Bronchial epithelial cell (primary cell): ENCODE results near the gene CFTR. TPM values are rescaled to one million over a fixed set of nuclear protein-coding genes. Genes with fewer than 3 reads are reported as not detected.

ENCODE experiments used
- DNase-seq: peaks from one replicate; pipeline ENCODE4 v3.0.0-alpha.2; 2010; ENCODE audit warnings: low read depth
- FAIRE-seq: peaks from 2 replicates; lab custom pipeline; 2011; peaks lifted over from hg19 to GRCh38; lab: Jason Lieb, UNC
- H3K27me3 ChIP-seq: 2 replicates; pipeline ENCODE4 v1.5.1; 2011; ENCODE audit warnings: low read length; ENCODE audit not compliant: control insufficient read depth, insufficient read depth
- H3K36me3 ChIP-seq: 2 replicates; pipeline ENCODE4 v1.5.1; 2011; ENCODE audit warnings: low read length; ENCODE audit not compliant: control insufficient read depth, insufficient read depth
- H3K4me3 ChIP-seq: 2 replicates; pipeline ENCODE4 v1.5.1; 2011; ENCODE audit warnings: mild to moderate bottlenecking, low read depth, low read length, control low read depth
- CTCF ChIP-seq: IDR thresholded peaks from 2 replicates; pipeline ENCODE4 v1.5.1; 2011; ENCODE audit warnings: mild to moderate bottlenecking, moderate library complexity, low read length, control low read depth, inconsistent platforms; ENCODE audit not compliant: insufficient read depth, severe bottlenecking
- total RNA-seq: library from RNA; depleted of rRNA; stranded (reverse); fragments of >200 nt; gene quantifications from 2 replicates; pipeline ENCODE4 v1.2.1, GENCODE V29; 2014

Gene CFTR
- total RNA-seq, 1 donor from 2014 or later, result under 0.01 TPM

- FAIRE-seq (no peak), DNase-seq (peak; percentile 25)
- TF ChIP-seq CTCF, result no peak
- no peaks in the 10 kb centered on the region for H3K27me3 ChIP-seq
- no peak overlapping the region for H3K4me3 ChIP-seq
- H3K36me3 ChIP-seq, result no peaks in the 10 kb centered on the region
Observed at GRCh38 chr7:117654780-117655179, 175.0 kb downstream of the CFTR start.

- no peaks in the 10 kb centered on the region for H3K36me3 ChIP-seq
- H3K4me3 ChIP-seq, result no peak overlapping the region
- TF ChIP-seq CTCF, result no peak
- H3K27me3 ChIP-seq, result no peaks in the 10 kb centered on the region
- DNase-seq (no peak), FAIRE-seq (no peak)
Observed at GRCh38 chr7:117656806-117657205, 177.0 kb downstream of the CFTR start.

- no peak for FAIRE-seq
- Histone ChIP-seq H3K4me3 (no peak overlapping the region), H3K36me3 (no peaks in the 10 kb centered on the region), H3K27me3 (no peaks in the 10 kb centered on the region)
- DNase-seq, result no peak
- TF ChIP-seq CTCF, result no peak
Observed at GRCh38 chr7:117659531-117660011, 179.7 kb downstream of the CFTR start.

- FAIRE-seq, result no peak
- H3K36me3 ChIP-seq, result no peaks in the 10 kb centered on the region
- TF ChIP-seq CTCF, result no peak
Observed at GRCh38 chr7:117661328-117661727, 181.5 kb downstream of the CFTR start.

GRCh38 chr7:117664047-117664446, 184.2 kb downstream of the CFTR start:
- DNase-seq (no peak), FAIRE-seq (no peak)
- no peaks in the 10 kb centered on the region for H3K27me3 ChIP-seq
- H3K36me3 ChIP-seq, result no peaks in the 10 kb centered on the region
- H3K4me3 ChIP-seq, result no peak overlapping the region
- no peak for TF ChIP-seq CTCF

More at GRCh38 chr7:117661328-117661727, 181.5 kb downstream of the CFTR start:
- Histone ChIP-seq H3K27me3 (no peaks in the 10 kb centered on the region), H3K4me3 (no peak overlapping the region)
- no peak for DNase-seq

GRCh38 chr7:117665368-117665767, 185.5 kb downstream of the CFTR start:
- H3K36me3 ChIP-seq, result no peaks in the 10 kb centered on the region
- no peaks in the 10 kb centered on the region for H3K27me3 ChIP-seq

More at GRCh38 chr7:117665368-117665767, 185.5 kb downstream of the CFTR start:
- FAIRE-seq (no peak), DNase-seq (no peak)
- TF ChIP-seq CTCF, result no peak
- no peak overlapping the region for H3K4me3 ChIP-seq
